Liver (tissue), 9 donors: ENCODE measurements around the gene KRT27. TPM values are rescaled to one million over a fixed set of nuclear protein-coding genes. Genes with fewer than 3 reads are reported as not detected.

ENCODE experiments used
- DNase-seq: peaks from one replicate; pipeline ENCODE4 v3.0.0-alpha.2; 2017; ENCODE audit warnings: low spot score
- H3K27ac ChIP-seq, 2 donors: one replicate each; pipeline ENCODE4 v1.7.0; 2013; ENCODE audit warnings: inconsistent platforms in 2 of 2, low read length in 2 of 2, control low read depth in 1 of 2, low read depth in 1 of 2, mild to moderate bottlenecking in 1 of 2
- H3K27me3 ChIP-seq, 4 donors: one replicate each; pipeline versions ENCODE4 v1.6.1 to v1.7.0; 2013; ENCODE audit warnings: low read length in 3 of 4, inconsistent platforms in 1 of 4, mild to moderate bottlenecking in 1 of 4, moderate library complexity in 1 of 4; ENCODE audit not compliant: control insufficient read depth in 4 of 4, insufficient read depth in 4 of 4
- H3K36me3 ChIP-seq, 4 donors: one replicate each; pipeline versions ENCODE4 v1.6.1 to v1.7.0; 2013; ENCODE audit warnings: low read length in 3 of 4, mild to moderate bottlenecking in 3 of 4, low read depth in 1 of 4, moderate library complexity in 1 of 4; ENCODE audit not compliant: control insufficient read depth in 4 of 4, insufficient read depth in 3 of 4
- H3K4me1 ChIP-seq, 4 donors: one replicate each; pipeline versions ENCODE4 v1.6.1 to v1.7.0; 2013; ENCODE audit warnings: low read length in 3 of 4, mild to moderate bottlenecking in 3 of 4, moderate library complexity in 1 of 4; ENCODE audit not compliant: control insufficient read depth in 4 of 4, insufficient read depth in 4 of 4
- H3K4me3 ChIP-seq, 3 donors: one replicate each; pipeline versions ENCODE4 v1.6.1 to v1.7.0; 2013; ENCODE audit warnings: low read length in 3 of 3, control low read depth in 1 of 3, low read depth in 1 of 3, mild to moderate bottlenecking in 1 of 3
- H3K9ac ChIP-seq, 2 donors: one replicate each; pipeline ENCODE4 v1.7.0; 2013; ENCODE audit warnings: low read length in 2 of 2, mild to moderate bottlenecking in 2 of 2, moderate library complexity in 2 of 2, control low read depth in 1 of 2, low read depth in 1 of 2
- H3K9me3 ChIP-seq, 4 donors: one replicate each; pipeline versions ENCODE4 v1.6.1 to v1.7.0; 2013; ENCODE audit warnings: low read length in 3 of 4; ENCODE audit not compliant: control insufficient read depth in 4 of 4
- EGR1 ChIP-seq, 2 donors: IDR thresholded peaks; 2 replicates each; pipeline ENCODE4 v1.6.1; 2016 to 2018; ENCODE audit warnings: antibody characterized with exemption in 2 of 2, low read depth in 2 of 2
- FOXA1 ChIP-seq: IDR thresholded peaks from 2 replicates; pipeline ENCODE4 v1.6.1; 2016; ENCODE audit warnings: antibody characterized with exemption
- FOXA2 ChIP-seq: IDR thresholded peaks from 2 replicates; pipeline ENCODE4 v1.6.1; 2016; ENCODE audit warnings: antibody characterized with exemption
- GABPA ChIP-seq, 2 donors: IDR thresholded peaks in 1 of 2; conservative IDR thresholded peaks in 1 of 2; 2 replicates each; pipeline ENCODE4 v1.6.1; 2016; ENCODE audit warnings: antibody characterized with exemption in 2 of 2, mild to moderate bottlenecking in 1 of 2, moderate library complexity in 1 of 2
- HNF4G ChIP-seq: IDR thresholded peaks from 2 replicates; pipeline ENCODE4 v1.6.1; 2016; ENCODE audit warnings: antibody characterized with exemption
- JUND ChIP-seq, 2 donors: IDR thresholded peaks; 2 replicates each; pipeline ENCODE4 v1.6.1; 2016; ENCODE audit warnings: antibody characterized with exemption in 2 of 2
- MAX ChIP-seq: IDR thresholded peaks from 2 replicates; pipeline ENCODE4 v1.6.1; 2016; ENCODE audit warnings: antibody characterized with exemption
- NR2F2 ChIP-seq: IDR thresholded peaks from 2 replicates; pipeline ENCODE4 v1.6.1; 2016; ENCODE audit warnings: antibody characterized with exemption
- RAD21 ChIP-seq, 2 donors: IDR thresholded peaks; 2 replicates each; pipeline ENCODE4 v1.6.1; 2016; ENCODE audit warnings: antibody characterized with exemption in 2 of 2, mild to moderate bottlenecking in 2 of 2
- RXRA ChIP-seq, 2 donors: IDR thresholded peaks; 2 replicates each; pipeline ENCODE4 v1.6.1; 2017 to 2018; ENCODE audit warnings: antibody characterized with exemption in 2 of 2, mild to moderate bottlenecking in 1 of 2
- SP1 ChIP-seq: IDR thresholded peaks from 2 replicates; pipeline ENCODE4 v1.6.1; 2018; ENCODE audit warnings: antibody characterized with exemption, mild to moderate bottlenecking
- TAF1 ChIP-seq: conservative IDR thresholded peaks from 2 replicates; pipeline ENCODE4 v1.6.1; 2016; ENCODE audit warnings: antibody characterized with exemption, mild to moderate bottlenecking
- YY1 ChIP-seq: IDR thresholded peaks from 2 replicates; pipeline ENCODE4 v1.6.1; 2016; ENCODE audit warnings: antibody characterized with exemption, mild to moderate bottlenecking
- WGBS: extraction: QIAGEN DNeasy Blood & Tissue Kit; methylation state at CpG from one replicate; pipeline ENCODE4 v1.1.7; 2013; 5-methylcytosine and 5-hydroxymethylcytosine counted together
- polyA plus RNA-seq, 2 donors: library from polyadenylated mRNA; stranded (reverse) in 1 of 2; unstranded in 1 of 2; fragments of 200-250 nt in 1 of 2; fragments of >200 nt in 1 of 2; fragmentation: Nextera tagmentation in 1 of 2; extraction: Ambion mirVana in 1 of 2; gene quantifications; one replicate each; pipeline versions ENCODE4 v1.2.1 to v1.2.3, GENCODE V29; 2013 to 2015
- total RNA-seq, 2 donors: library from RNA; depleted of rRNA; stranded (reverse); fragments of >200 nt; gene quantifications; one replicate each; pipeline ENCODE4 v1.2.3, GENCODE V29; 2014
- TF ChIP-seq, protein P1 (sequence below): IDR thresholded peaks from 2 replicates; pipeline ENCODE4 v1.6.1; 2016; ENCODE audit warnings: antibody characterized with exemption, mild to moderate bottlenecking
- TF ChIP-seq, protein P2 (sequence below): IDR thresholded peaks from 2 replicates; pipeline ENCODE4 v1.6.1; 2016; ENCODE audit warnings: antibody characterized with exemption
- TF ChIP-seq, protein P3 (sequence below): IDR thresholded peaks from 2 replicates; pipeline ENCODE4 v1.6.1; 2016; ENCODE audit warnings: antibody characterized with exemption
- TF ChIP-seq, protein P4 (sequence below): fragments of 150-350 bp; IDR thresholded peaks from 2 replicates; pipeline ENCODE4 v1.5.1; 2017; ENCODE audit warnings: improper control_type of control experiment, low read depth, low read length; ENCODE audit not compliant: missing input control
- donor health status: healthy.
- donor health status: healthy.
- donor health status: healthy.
- donor health status: healthy.
- donor health status: healthy.

Gene KRT27
- total and polyA plus RNA-seq, 4 donors = not detected

DNA sequence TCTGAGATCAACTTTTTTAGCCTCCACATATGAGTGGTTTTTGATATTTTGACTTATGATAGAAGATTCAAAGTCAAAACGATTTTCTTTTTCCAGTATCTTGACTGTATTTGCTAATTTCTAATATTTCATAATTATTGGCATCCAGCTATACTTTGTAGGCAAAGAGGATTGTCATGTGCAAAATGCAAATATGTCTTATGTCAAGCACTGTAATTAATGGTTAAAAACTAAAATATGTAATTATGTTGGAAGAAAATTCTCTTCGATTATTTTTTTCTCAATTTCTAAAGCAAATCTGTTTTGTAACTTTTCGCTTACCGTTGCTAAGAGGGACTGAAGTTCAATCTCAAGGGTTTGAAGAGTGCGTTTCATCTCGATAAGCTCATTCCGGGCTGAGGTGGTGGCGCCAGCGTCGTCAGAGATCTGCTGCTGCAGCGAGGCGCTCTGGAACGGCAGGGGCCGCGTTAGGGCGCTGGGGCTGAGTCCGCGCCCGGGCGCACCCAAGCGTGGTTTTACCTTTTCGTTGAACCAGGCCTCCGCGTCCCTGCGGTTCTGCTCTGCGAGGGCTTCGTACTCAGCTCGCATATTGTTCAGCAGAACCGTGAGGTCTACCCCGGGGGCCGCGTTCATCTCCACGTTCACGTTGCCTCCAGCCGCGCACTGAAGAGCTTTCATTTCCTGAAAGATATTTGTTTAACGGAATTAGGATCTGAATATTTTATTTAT is 3.0 kb downstream of the KRT27 start:
- Histone ChIP-seq H3K9me3 (no peaks in the 10 kb centered on the region), H3K36me3 (no peaks in the 10 kb centered on the region), H3K4me3 (no peak overlapping the region), H3K4me1 (peaks cover 0 to 4% (median 2%) of the 10 kb centered on the region in 4 donors), H3K27me3 (peaks cover 0 to 15% (median 2%) of the 10 kb centered on the region in 4 donors), H3K9ac (no peak overlapping the region), H3K27ac (no peak overlapping the region)
- TF ChIP-seq SP1 (no peak), TAF1 (no peak), FOXA2 (no peak), NR2F2 (no peak), MAX (no peak), YY1 (no peak), RAD21 (IDR thresholded peaks at IDR 0.05) (no peak), HNF4G (no peak), FOXA1 (no peak), JUND (IDR thresholded peaks at IDR 0.05) (no peak), RXRA (IDR thresholded peaks at IDR 0.05) (no peak), GABPA (IDR thresholded peaks at IDR 0.05 in 1 of 2, conservative IDR thresholded peaks at IDR 0.05 in 1 of 2) (no peak), EGR1 (IDR thresholded peaks at IDR 0.05; ENCODE audit: low read depth in 2 of 2) (no peak)
- TF ChIP-seq, protein P1, sequence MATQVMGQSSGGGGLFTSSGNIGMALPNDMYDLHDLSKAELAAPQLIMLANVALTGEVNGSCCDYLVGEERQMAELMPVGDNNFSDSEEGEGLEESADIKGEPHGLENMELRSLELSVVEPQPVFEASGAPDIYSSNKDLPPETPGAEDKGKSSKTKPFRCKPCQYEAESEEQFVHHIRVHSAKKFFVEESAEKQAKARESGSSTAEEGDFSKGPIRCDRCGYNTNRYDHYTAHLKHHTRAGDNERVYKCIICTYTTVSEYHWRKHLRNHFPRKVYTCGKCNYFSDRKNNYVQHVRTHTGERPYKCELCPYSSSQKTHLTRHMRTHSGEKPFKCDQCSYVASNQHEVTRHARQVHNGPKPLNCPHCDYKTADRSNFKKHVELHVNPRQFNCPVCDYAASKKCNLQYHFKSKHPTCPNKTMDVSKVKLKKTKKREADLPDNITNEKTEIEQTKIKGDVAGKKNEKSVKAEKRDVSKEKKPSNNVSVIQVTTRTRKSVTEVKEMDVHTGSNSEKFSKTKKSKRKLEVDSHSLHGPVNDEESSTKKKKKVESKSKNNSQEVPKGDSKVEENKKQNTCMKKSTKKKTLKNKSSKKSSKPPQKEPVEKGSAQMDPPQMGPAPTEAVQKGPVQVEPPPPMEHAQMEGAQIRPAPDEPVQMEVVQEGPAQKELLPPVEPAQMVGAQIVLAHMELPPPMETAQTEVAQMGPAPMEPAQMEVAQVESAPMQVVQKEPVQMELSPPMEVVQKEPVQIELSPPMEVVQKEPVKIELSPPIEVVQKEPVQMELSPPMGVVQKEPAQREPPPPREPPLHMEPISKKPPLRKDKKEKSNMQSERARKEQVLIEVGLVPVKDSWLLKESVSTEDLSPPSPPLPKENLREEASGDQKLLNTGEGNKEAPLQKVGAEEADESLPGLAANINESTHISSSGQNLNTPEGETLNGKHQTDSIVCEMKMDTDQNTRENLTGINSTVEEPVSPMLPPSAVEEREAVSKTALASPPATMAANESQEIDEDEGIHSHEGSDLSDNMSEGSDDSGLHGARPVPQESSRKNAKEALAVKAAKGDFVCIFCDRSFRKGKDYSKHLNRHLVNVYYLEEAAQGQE = no peak
- TF ChIP-seq, protein P2, sequence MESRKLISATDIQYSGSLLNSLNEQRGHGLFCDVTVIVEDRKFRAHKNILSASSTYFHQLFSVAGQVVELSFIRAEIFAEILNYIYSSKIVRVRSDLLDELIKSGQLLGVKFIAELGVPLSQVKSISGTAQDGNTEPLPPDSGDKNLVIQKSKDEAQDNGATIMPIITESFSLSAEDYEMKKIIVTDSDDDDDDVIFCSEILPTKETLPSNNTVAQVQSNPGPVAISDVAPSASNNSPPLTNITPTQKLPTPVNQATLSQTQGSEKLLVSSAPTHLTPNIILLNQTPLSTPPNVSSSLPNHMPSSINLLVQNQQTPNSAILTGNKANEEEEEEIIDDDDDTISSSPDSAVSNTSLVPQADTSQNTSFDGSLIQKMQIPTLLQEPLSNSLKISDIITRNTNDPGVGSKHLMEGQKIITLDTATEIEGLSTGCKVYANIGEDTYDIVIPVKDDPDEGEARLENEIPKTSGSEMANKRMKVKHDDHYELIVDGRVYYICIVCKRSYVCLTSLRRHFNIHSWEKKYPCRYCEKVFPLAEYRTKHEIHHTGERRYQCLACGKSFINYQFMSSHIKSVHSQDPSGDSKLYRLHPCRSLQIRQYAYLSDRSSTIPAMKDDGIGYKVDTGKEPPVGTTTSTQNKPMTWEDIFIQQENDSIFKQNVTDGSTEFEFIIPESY = no peak
- TF ChIP-seq, protein P3, sequence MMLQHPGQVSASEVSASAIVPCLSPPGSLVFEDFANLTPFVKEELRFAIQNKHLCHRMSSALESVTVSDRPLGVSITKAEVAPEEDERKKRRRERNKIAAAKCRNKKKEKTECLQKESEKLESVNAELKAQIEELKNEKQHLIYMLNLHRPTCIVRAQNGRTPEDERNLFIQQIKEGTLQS = no peak
- TF ChIP-seq, protein P4, sequence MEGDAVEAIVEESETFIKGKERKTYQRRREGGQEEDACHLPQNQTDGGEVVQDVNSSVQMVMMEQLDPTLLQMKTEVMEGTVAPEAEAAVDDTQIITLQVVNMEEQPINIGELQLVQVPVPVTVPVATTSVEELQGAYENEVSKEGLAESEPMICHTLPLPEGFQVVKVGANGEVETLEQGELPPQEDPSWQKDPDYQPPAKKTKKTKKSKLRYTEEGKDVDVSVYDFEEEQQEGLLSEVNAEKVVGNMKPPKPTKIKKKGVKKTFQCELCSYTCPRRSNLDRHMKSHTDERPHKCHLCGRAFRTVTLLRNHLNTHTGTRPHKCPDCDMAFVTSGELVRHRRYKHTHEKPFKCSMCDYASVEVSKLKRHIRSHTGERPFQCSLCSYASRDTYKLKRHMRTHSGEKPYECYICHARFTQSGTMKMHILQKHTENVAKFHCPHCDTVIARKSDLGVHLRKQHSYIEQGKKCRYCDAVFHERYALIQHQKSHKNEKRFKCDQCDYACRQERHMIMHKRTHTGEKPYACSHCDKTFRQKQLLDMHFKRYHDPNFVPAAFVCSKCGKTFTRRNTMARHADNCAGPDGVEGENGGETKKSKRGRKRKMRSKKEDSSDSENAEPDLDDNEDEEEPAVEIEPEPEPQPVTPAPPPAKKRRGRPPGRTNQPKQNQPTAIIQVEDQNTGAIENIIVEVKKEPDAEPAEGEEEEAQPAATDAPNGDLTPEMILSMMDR = no peak
- WGBS = 29% methylated on average over 37 of the region's 37 CpGs
- DNase-seq = no peak
